Gastroesophageal sphincter (tissue), 4 donors: ENCODE measurements around the gene PSMA3. TPM values are rescaled to one million over a fixed set of nuclear protein-coding genes. Genes with fewer than 3 reads are reported as not detected.

Source experiments
- ATAC-seq: fragments of 150-250 bp; one replicate; pipeline ENCODE4 v1.9.1; 2016; ENCODE audit warnings: mild to moderate bottlenecking, moderate library complexity
- H3K27ac ChIP-seq, 4 donors: fragments of 200-600 bp; sonication (generic) in 3 of 4; 1 replicate in 3 of 4; 2 replicates in 1 of 4; pipeline ENCODE4 v1.5.1; 2016 to 2019
- H3K27me3 ChIP-seq: fragments of 200-600 bp; sonication (generic); one replicate; pipeline ENCODE4 v1.5.1; 2019
- H3K36me3 ChIP-seq, 2 donors: fragments of 200-600 bp; sonication (generic); one replicate each; pipeline ENCODE4 v1.5.1; 2019; ENCODE audit warnings: control low read depth in 1 of 2
- H3K4me1 ChIP-seq, 3 donors: fragments of 200-600 bp; sonication (generic); 1 replicate in 2 of 3; 2 replicates in 1 of 3; pipeline ENCODE4 v1.5.1; 2016 to 2019; ENCODE audit warnings: control low read depth in 2 of 3
- H3K4me3 ChIP-seq, 2 donors: fragments of 200-600 bp; sonication (generic); one replicate each; pipeline ENCODE4 v1.5.1; 2019; ENCODE audit warnings: mild to moderate bottlenecking in 1 of 2, moderate library complexity in 1 of 2
- H3K9me3 ChIP-seq, 3 donors: fragments of 200-600 bp; sonication (generic); one replicate each; pipeline ENCODE4 v1.5.1; 2017 to 2019; ENCODE audit warnings: control low read depth in 2 of 3
- CTCF ChIP-seq, 4 experiments: fragments of 200-600 bp in 2 of 4; fragments of 450-650 bp in 2 of 4; sonication (generic) in 1 of 4; IDR thresholded peaks; one replicate each; pipeline ENCODE4 v1.5.1; 2017 to 2019; ENCODE audit warnings: antibody characterized with exemption in 4 of 4, mild to moderate bottlenecking in 2 of 4, moderate library complexity in 2 of 4
- EP300 ChIP-seq: sonication (generic); formaldehyde crosslinking; IDR thresholded peaks from one replicate; pipeline ENCODE4 v1.6.1; 2017; ENCODE audit warnings: antibody characterized with exemption, mild to moderate bottlenecking
- POLR2A ChIP-seq, 2 donors: fragments of 450-650 bp; IDR thresholded peaks; one replicate each; pipeline ENCODE4 v1.6.1; 2017; ENCODE audit warnings: antibody characterized with exemption in 2 of 2, mild to moderate bottlenecking in 2 of 2, moderate library complexity in 1 of 2
- POLR2AphosphoS5 ChIP-seq: sonication (generic); formaldehyde crosslinking; IDR thresholded peaks from one replicate; pipeline ENCODE4 v1.6.1; 2017; ENCODE audit warnings: antibody characterized with exemption
- whole genome bisulfite sequencing, 2 donors: methylation state at CpG; one replicate each; pipeline ENCODE4 v1.1.5; 2018; ENCODE audit warnings: low coverage in 1 of 2; 5-methylcytosine and 5-hydroxymethylcytosine counted together
- total RNA-seq, 4 donors: library from RNA; depleted of rRNA; stranded (reverse); fragments of >200 nt; gene quantifications; one replicate each; pipeline ENCODE4 v1.1.0, GENCODE V29; 2016

PSMA3 gene
- total RNA-seq, 4 donors from 2014 or later = 88.4 to 106 (median 96.7) TPM

GRCh38 chr14:58285132-58285531 lies 40.5 kb downstream of the PSMA3 start:
- no peak for ATAC-seq
- Histone ChIP-seq H3K36me3 (peaks cover 0 to 76% of the 10 kb centered on the region in 2 donors), H3K9me3 (no peaks in the 10 kb centered on the region), H3K27me3 (no peaks in the 10 kb centered on the region), H3K4me3 (no peak overlapping the region), H3K4me1 (peaks cover 8 to 77% (median 16%) of the 10 kb centered on the region in 3 donors), H3K27ac (no peak overlapping the region)
- no peak for TF ChIP-seq CTCF (IDR thresholded peaks at IDR 0.05)
- TF ChIP-seq EP300 = no peak
- no peak for TF ChIP-seq POLR2AphosphoS5
- TF ChIP-seq POLR2A (IDR thresholded peaks at IDR 0.05) = no peak
- 93 to 95% methylated on average over 3 to 4 of the region's 4 CpGs for WGBS, 2 donors

GRCh38 chr14:58287607-58288042 lies 43.0 kb downstream of the PSMA3 start:
- 70% methylated on average over 2 to 3 of the region's 3 CpGs for WGBS, 2 donors
- Histone ChIP-seq H3K27ac (no peak overlapping the region), H3K36me3 (peaks cover 0 to 90% of the 10 kb centered on the region in 2 donors), H3K4me3 (no peak overlapping the region), H3K9me3 (no peaks in the 10 kb centered on the region), H3K27me3 (no peaks in the 10 kb centered on the region), H3K4me1 (peaks cover 2 to 68% (median 7%) of the 10 kb centered on the region in 3 donors)
- no peak for TF ChIP-seq CTCF (IDR thresholded peaks at IDR 0.05)
- TF ChIP-seq POLR2AphosphoS5 = no peak
- no peak for TF ChIP-seq EP300
- no peak for TF ChIP-seq POLR2A (IDR thresholded peaks at IDR 0.05)
- ATAC-seq = no peak

- Histone ChIP-seq H3K27ac (no peak overlapping the region), H3K27me3 (no peaks in the 10 kb centered on the region), H3K9me3 (no peaks in the 10 kb centered on the region), H3K36me3 (peaks cover 0 to 91% of the 10 kb centered on the region in 2 donors), H3K4me3 (no peak overlapping the region), H3K4me1 (peaks cover 3 to 69% (median 7%) of the 10 kb centered on the region in 3 donors)
- 62 to 67% methylated on average over 3 of the region's 3 CpGs for WGBS, 2 donors
- no peak for ATAC-seq
- TF ChIP-seq POLR2AphosphoS5 (no peak), CTCF (IDR thresholded peaks at IDR 0.05) (no peak), EP300 (no peak), POLR2A (IDR thresholded peaks at IDR 0.05) (no peak)
Observed at GRCh38 chr14:58288106-58288792, 43.6 kb downstream of the PSMA3 start.

- H3K27me3 ChIP-seq = no peaks in the 10 kb centered on the region
- H3K27ac ChIP-seq = no peak overlapping the region
- ATAC-seq = no peak
- no peak overlapping the region for H3K4me3 ChIP-seq
- peaks cover 3 to 84% (median 3%) of the 10 kb centered on the region in 3 donors for H3K4me1 ChIP-seq
- no peak for TF ChIP-seq POLR2AphosphoS5
- TF ChIP-seq EP300 = no peak
- TF ChIP-seq POLR2A (IDR thresholded peaks at IDR 0.05) = no peak
- TF ChIP-seq CTCF (IDR thresholded peaks at IDR 0.05) = no peak
- H3K36me3 ChIP-seq = peaks cover 0 to 82% of the 10 kb centered on the region in 2 donors
- no peaks in the 10 kb centered on the region for H3K9me3 ChIP-seq
- 71% methylated on average over 5 of the region's 5 CpGs for WGBS, 2 donors
Observed at GRCh38 chr14:58291646-58292045, 47.0 kb downstream of the PSMA3 start.

- H3K36me3 ChIP-seq = peaks cover 0 to 78% of the 10 kb centered on the region in 2 donors
- no peak overlapping the region for H3K4me3 ChIP-seq
- 57 to 61% methylated on average over 3 of the region's 3 CpGs for WGBS, 2 donors
- no peak for ATAC-seq
- peaks cover 3 to 86% (median 3%) of the 10 kb centered on the region in 3 donors for H3K4me1 ChIP-seq
- no peaks in the 10 kb centered on the region for H3K27me3 ChIP-seq
- TF ChIP-seq EP300 = no peak
- no peak for TF ChIP-seq CTCF (IDR thresholded peaks at IDR 0.05)
- TF ChIP-seq POLR2A (IDR thresholded peaks at IDR 0.05) = no peak
- no peak for TF ChIP-seq POLR2AphosphoS5
- no peak overlapping the region for H3K27ac ChIP-seq
- H3K9me3 ChIP-seq = no peaks in the 10 kb centered on the region
Observed at GRCh38 chr14:58292187-58292586, 47.5 kb downstream of the PSMA3 start.
